Activated T-cell treated with anti-CD3 and anti-CD28 coated beads, Interleukin-2, amount 50 U/mL, for 72 hours (primary cell): ENCODE results near the gene IFT27. TPM values are rescaled to one million over a fixed set of nuclear protein-coding genes. Genes with fewer than 3 reads are reported as not detected.
"Not testable (repeated sequence)": the region's sequence is repeated elsewhere in the genome, so short reads cannot be mapped to it uniquely, and the experiment has no call there.

Source experiments
- ATAC-seq, 2 donors: fragments of 150-1000 bp; cut with Tn5 transposase; replicated peaks in 1 of 2; 2 replicates each; pipeline ENCODE4 v1.10.0; 2021; ENCODE audit warnings: moderate library complexity in 2 of 2, mild to moderate bottlenecking in 1 of 2
- DNase-seq, 2 donors: peaks; one replicate each; pipeline ENCODE4 v3.0.0; 2021 to 2022; ENCODE audit warnings: mixed read lengths in 1 of 2
- H3K27ac Mint-ChIP-seq: one replicate; pipeline ENCODE4 v1.8.0; 2022; ENCODE audit warnings: mild to moderate bottlenecking, moderate library complexity, mixed read lengths
- H3K27me3 Mint-ChIP-seq: one replicate; pipeline ENCODE4 v1.8.0; 2022; ENCODE audit warnings: low read depth, mixed read lengths
- H3K36me3 Mint-ChIP-seq, 2 donors: one replicate each; pipeline ENCODE4 v1.8.0; 2022; ENCODE audit warnings: mixed read lengths in 2 of 2, mild to moderate bottlenecking in 1 of 2; ENCODE audit not compliant: insufficient read depth in 2 of 2
- H3K4me1 Mint-ChIP-seq: one replicate; pipeline ENCODE4 v1.8.0; 2022; ENCODE audit warnings: low read depth, mixed read lengths
- H3K4me3 Mint-ChIP-seq, 2 donors: one replicate each; pipeline ENCODE4 v1.8.0; 2022; ENCODE audit warnings: mild to moderate bottlenecking in 2 of 2, mixed read lengths in 2 of 2, moderate library complexity in 2 of 2
- H3K9me3 Mint-ChIP-seq, 2 donors: one replicate each; pipeline ENCODE4 v1.8.0; 2022; ENCODE audit warnings: mixed read lengths in 2 of 2
- total RNA-seq, 2 donors: library from RNA; stranded (reverse); gene quantifications; one replicate each; pipeline ENCODE4 v1.2.3, GENCODE V29; 2022

The IFT27 gene
- total RNA-seq, 2 donors from 2014 or later = 25.8 to 26.3 TPM

GRCh38 chr22:36758792-36759271 lies 17.1 kb downstream of the IFT27 start:
- Mint-ChIP-seq H3K9me3 (no peaks in the 10 kb centered on the region), H3K27ac (no peak overlapping the region), H3K4me1 (peaks cover 4% of the 10 kb centered on the region), H3K4me3 (no peak overlapping the region), H3K27me3 (no peaks in the 10 kb centered on the region), H3K36me3 (no peaks in the 10 kb centered on the region)
- no peak for DNase-seq
- ATAC-seq = no peak

- peak; percentile 80 to 81 for DNase-seq
- Mint-ChIP-seq H3K36me3 (no peaks in the 10 kb centered on the region), H3K27me3 (peaks cover 8% of the 10 kb centered on the region), H3K4me1 (peaks cover 4% of the 10 kb centered on the region), H3K27ac (no peak overlapping the region), H3K4me3 (no peak overlapping the region), H3K9me3 (no peaks in the 10 kb centered on the region)
- peak; percentile 85 to 88 for ATAC-seq
These were observed 18.2 kb downstream of the IFT27 start for GRCh38 chr22:36757668-36758211.

GRCh38 chr22:36756746-36757655 lies 18.9 kb downstream of the IFT27 start:
- H3K36me3 Mint-ChIP-seq = no peaks in the 10 kb centered on the region
- peaks cover 4% of the 10 kb centered on the region for H3K4me1 Mint-ChIP-seq
- no peak overlapping the region for H3K27ac Mint-ChIP-seq
- no peak overlapping the region for H3K4me3 Mint-ChIP-seq
- H3K9me3 Mint-ChIP-seq = no peaks in the 10 kb centered on the region
- peaks cover 12% of the 10 kb centered on the region for H3K27me3 Mint-ChIP-seq
- DNase-seq (no peak), ATAC-seq (peak in 1 of 2 donors; percentile 9)

- no peak for ATAC-seq
- no peak overlapping the region for H3K27ac Mint-ChIP-seq
- DNase-seq = no peak
- peaks cover 12% of the 10 kb centered on the region for H3K27me3 Mint-ChIP-seq
- no peaks in the 10 kb centered on the region for H3K36me3 Mint-ChIP-seq
- no peak overlapping the region for H3K4me3 Mint-ChIP-seq
- peaks cover 4% of the 10 kb centered on the region for H3K4me1 Mint-ChIP-seq
- no peaks in the 10 kb centered on the region for H3K9me3 Mint-ChIP-seq
These were observed 19.9 kb downstream of the IFT27 start for GRCh38 chr22:36756031-36756430.

- ATAC-seq = no peak
- DNase-seq = no peak
- Mint-ChIP-seq H3K27ac (no peak overlapping the region), H3K36me3 (no peaks in the 10 kb centered on the region), H3K4me1 (peaks cover 4% of the 10 kb centered on the region), H3K9me3 (no peaks in the 10 kb centered on the region), H3K27me3 (peaks cover 12% of the 10 kb centered on the region), H3K4me3 (no peak overlapping the region)
These were observed 20.6 kb downstream of the IFT27 start for GRCh38 chr22:36755316-36755715.

- H3K4me3 Mint-ChIP-seq, DNase-seq, ATAC-seq, H3K27ac Mint-ChIP-seq, H3K36me3 Mint-ChIP-seq, H3K9me3 Mint-ChIP-seq, H3K4me1 Mint-ChIP-seq: not testable (repeated sequence)
- H3K27me3 Mint-ChIP-seq = peaks cover 12% of the 10 kb centered on the region
These were observed 21.0 kb downstream of the IFT27 start for GRCh38 chr22:36754881-36755280.

GRCh38 chr22:36753916-36754315 lies 22.0 kb downstream of the IFT27 start:
- Mint-ChIP-seq H3K4me1 (peaks cover 4% of the 10 kb centered on the region), H3K9me3 (no peaks in the 10 kb centered on the region), H3K27me3 (peaks cover 12% of the 10 kb centered on the region), H3K36me3 (no peaks in the 10 kb centered on the region), H3K4me3 (no peak overlapping the region), H3K27ac (no peak overlapping the region)
- DNase-seq = no peak
- no peak for ATAC-seq

- peaks cover 12% of the 10 kb centered on the region for H3K27me3 Mint-ChIP-seq
- no peak overlapping the region for H3K4me3 Mint-ChIP-seq
- H3K27ac Mint-ChIP-seq = no peak overlapping the region
- H3K9me3 Mint-ChIP-seq = no peaks in the 10 kb centered on the region
- no peak for ATAC-seq
- H3K36me3 Mint-ChIP-seq = no peaks in the 10 kb centered on the region
- DNase-seq = no peak
- peaks cover 4% of the 10 kb centered on the region for H3K4me1 Mint-ChIP-seq
These were observed 22.7 kb downstream of the IFT27 start for GRCh38 chr22:36753120-36753802.

GRCh38 chr22:36746375-36746970 lies 29.4 kb downstream of the IFT27 start:
- H3K4me1 Mint-ChIP-seq = no peaks in the 10 kb centered on the region
- no peaks in the 10 kb centered on the region for H3K27me3 Mint-ChIP-seq
- H3K27ac Mint-ChIP-seq = no peak overlapping the region
- ATAC-seq = no peak
- H3K36me3 Mint-ChIP-seq = no peaks in the 10 kb centered on the region
- H3K9me3 Mint-ChIP-seq = no peaks in the 10 kb centered on the region
- DNase-seq = no peak
- H3K4me3 Mint-ChIP-seq = no peak overlapping the region

GRCh38 chr22:36745301-36745995 lies 30.5 kb downstream of the IFT27 start:
- Mint-ChIP-seq H3K9me3 (no peaks in the 10 kb centered on the region), H3K27ac (no peak overlapping the region), H3K27me3 (no peaks in the 10 kb centered on the region), H3K4me3 (no peak overlapping the region), H3K4me1 (no peaks in the 10 kb centered on the region), H3K36me3 (no peaks in the 10 kb centered on the region)
- ATAC-seq (no peak), DNase-seq (no peak)

GRCh38 chr22:36744791-36745190 lies 31.1 kb downstream of the IFT27 start:
- H3K27ac Mint-ChIP-seq = no peak overlapping the region
- H3K9me3 Mint-ChIP-seq = no peaks in the 10 kb centered on the region
- no peak overlapping the region for H3K4me3 Mint-ChIP-seq
- DNase-seq = no peak
- no peaks in the 10 kb centered on the region for H3K4me1 Mint-ChIP-seq
- no peaks in the 10 kb centered on the region for H3K36me3 Mint-ChIP-seq
- H3K27me3 Mint-ChIP-seq = no peaks in the 10 kb centered on the region
- no peak for ATAC-seq

GRCh38 chr22:36744413-36744765 lies 31.5 kb downstream of the IFT27 start:
- Mint-ChIP-seq H3K27ac (no peak overlapping the region), H3K4me1 (no peaks in the 10 kb centered on the region), H3K4me3 (no peak overlapping the region), H3K9me3 (no peaks in the 10 kb centered on the region), H3K27me3 (no peaks in the 10 kb centered on the region), H3K36me3 (no peaks in the 10 kb centered on the region)
- ATAC-seq = no peak
- DNase-seq = no peak
